Keratinocyte (primary cell): ENCODE data around the gene COQ10B. TPM values are rescaled to one million over a fixed set of nuclear protein-coding genes. Genes with fewer than 3 reads are reported as not detected.

ENCODE experiments used
- DNase-seq: peaks from one replicate; pipeline ENCODE4 v3.0.0-alpha.2; 2011; ENCODE audit warnings: low read depth, missing footprints, low spot score
- FAIRE-seq: peaks from 2 replicates; lab custom pipeline; 2011; peaks lifted over from hg19 to GRCh38; lab: Jason Lieb, UNC
- H2AFZ ChIP-seq: 2 replicates; pipeline ENCODE4 v1.6.0; 2012; ENCODE audit warnings: low read length, control low read depth, inconsistent platforms; ENCODE audit not compliant: control insufficient read depth
- H3K27ac ChIP-seq: 2 replicates; pipeline ENCODE4 v1.5.1; 2011; ENCODE audit warnings: low read length; ENCODE audit not compliant: control insufficient read depth, insufficient read depth
- H3K27me3 ChIP-seq: 3 replicates; pipeline ENCODE4 v1.6.0; 2011; ENCODE audit warnings: low read length; ENCODE audit not compliant: control insufficient read depth, insufficient read depth; ENCODE audit errors: extremely low read depth
- H3K36me3 ChIP-seq, 2 experiments: 2 replicates in 1 of 2; 3 replicates in 1 of 2; pipeline ENCODE4 v1.5.1; 2011; ENCODE audit warnings: low read length in 2 of 2, mild to moderate bottlenecking in 1 of 2; ENCODE audit not compliant: control insufficient read depth in 2 of 2, insufficient read depth in 2 of 2; ENCODE audit errors: extremely low read depth in 1 of 2
- H3K4me1 ChIP-seq: 3 replicates; pipeline ENCODE4 v1.5.1; 2011; ENCODE audit warnings: low read length; ENCODE audit not compliant: control insufficient read depth, insufficient read depth; ENCODE audit errors: extremely low read depth
- H3K4me2 ChIP-seq: 3 replicates; pipeline ENCODE4 v1.6.0; 2011; ENCODE audit warnings: low read depth, low read length; ENCODE audit not compliant: control insufficient read depth, insufficient read depth; ENCODE audit errors: extremely low read depth
- H3K4me3 ChIP-seq, 3 experiments: fragments of 200-600 bp in 1 of 3; sonication (generic) in 1 of 3; 2 replicates in 2 of 3; 3 replicates in 1 of 3; pipeline ENCODE4 v1.5.1; 2011 to 2016; ENCODE audit warnings: low read length in 3 of 3, mild to moderate bottlenecking in 3 of 3, control low read depth in 2 of 3, inconsistent platforms in 1 of 3, low read depth in 1 of 3, mixed read lengths in 1 of 3, mixed run types in 1 of 3, moderate library complexity in 1 of 3; ENCODE audit not compliant: control insufficient read depth in 2 of 3, insufficient read depth in 2 of 3; ENCODE audit errors: extremely low read depth in 1 of 3
- H3K79me2 ChIP-seq: 2 replicates; pipeline ENCODE4 v1.6.0; 2012; ENCODE audit warnings: low read length; ENCODE audit not compliant: control insufficient read depth, insufficient read depth
- H3K9ac ChIP-seq: 3 replicates; pipeline ENCODE4 v1.6.0; 2011; ENCODE audit warnings: low read length; ENCODE audit not compliant: control insufficient read depth, insufficient read depth; ENCODE audit errors: extremely low read depth
- H3K9me1 ChIP-seq: 3 replicates; pipeline ENCODE4 v1.6.0; 2011; ENCODE audit warnings: low read length; ENCODE audit not compliant: control insufficient read depth, insufficient read depth; ENCODE audit errors: extremely low read depth
- H3K9me3 ChIP-seq: 2 replicates; pipeline ENCODE4 v1.5.1; 2012; ENCODE audit warnings: low read depth, low read length; ENCODE audit not compliant: control insufficient read depth
- H4K20me1 ChIP-seq: 3 replicates; pipeline ENCODE4 v1.6.0; 2011; ENCODE audit warnings: low read length; ENCODE audit not compliant: control insufficient read depth, insufficient read depth; ENCODE audit errors: extremely low read depth
- EZH2 ChIP-seq: IDR thresholded peaks from one replicate; pipeline ENCODE4 v1.6.1; 2012; ENCODE audit warnings: inconsistent platforms, mild to moderate bottlenecking, low read length, moderate library complexity
- dilution Hi-C: fragments of 300-500 bp; cut with MboI; formaldehyde crosslinking; loops from one replicate; pipeline ENCODE4 v1.7.0; 2020; ENCODE audit warnings: low sequenced_read_pairs; ENCODE audit not compliant: extremely low pct_ligation_motif_present
- polyA minus RNA-seq, 3 experiments: library from RNA; depleted of rRNA, polyadenylated mRNA; stranded (reverse); fragments of >200 nt; gene quantifications; 1 replicate in 1 of 3; 2 replicates in 1 of 3; 3 replicates in 1 of 3; pipeline ENCODE4 v1.2.3, GENCODE V29; 2011
- polyA plus RNA-seq, 5 experiments: library from polyadenylated mRNA; depleted of rRNA in 3 of 5; stranded (reverse) in 3 of 5; stranded (forward) in 1 of 5; unstranded in 1 of 5; fragments of >200 nt; gene quantifications; 1 replicate in 1 of 5; 2 replicates in 3 of 5; 3 replicates in 1 of 5; pipeline versions ENCODE4 v1.2.1 to v1.2.3, GENCODE V29; 2011 to 2012; ENCODE audit warnings: missing spikeins in 2 of 5, low read depth in 1 of 5, low replicate concordance in 1 of 5
- TF ChIP-seq, protein P1 (sequence below), 3 experiments: IDR thresholded peaks in 1 of 3; conservative IDR thresholded peaks in 1 of 3; optimal IDR thresholded peaks in 1 of 3; 2 replicates in 2 of 3; 3 replicates in 1 of 3; pipeline versions ENCODE3 to v1.5.1; 2011; ENCODE audit warnings: low read length in 3 of 3, mild to moderate bottlenecking in 3 of 3, moderate library complexity in 2 of 3, control low read depth in 1 of 3, inconsistent platforms in 1 of 3; ENCODE audit not compliant: insufficient read depth in 2 of 3; ENCODE audit errors: extremely low read depth in 1 of 3

COQ10B gene
- polyA plus RNA-seq (5.2 to 8.8 TPM (median 5.8 TPM) in 3 replicates), polyA minus RNA-seq (1.5 to 6.3 TPM (median 3.3 TPM) in 3 replicates)
- polyA plus RNA-seq (2011; ENCODE audit: low read depth): 15.3 TPM
- 6.2 and 8.3 TPM in 2 replicates for polyA plus RNA-seq (2011; cell fraction: cytosol; rRNA removed)
- 7.0 and 8.3 TPM in 2 replicates for polyA plus RNA-seq (2011; cell fraction: nucleus; rRNA removed)
- polyA plus RNA-seq (2012; ENCODE audit: low replicate concordance): 18.5 and 31.2 TPM in 2 replicates
- polyA minus RNA-seq (2011; cell fraction: cytosol; rRNA and poly(A)+ RNA removed): 4.8 TPM
- 5.9 and 6.3 TPM in 2 replicates for polyA minus RNA-seq (2011; cell fraction: nucleus; rRNA and poly(A)+ RNA removed)

DNA sequence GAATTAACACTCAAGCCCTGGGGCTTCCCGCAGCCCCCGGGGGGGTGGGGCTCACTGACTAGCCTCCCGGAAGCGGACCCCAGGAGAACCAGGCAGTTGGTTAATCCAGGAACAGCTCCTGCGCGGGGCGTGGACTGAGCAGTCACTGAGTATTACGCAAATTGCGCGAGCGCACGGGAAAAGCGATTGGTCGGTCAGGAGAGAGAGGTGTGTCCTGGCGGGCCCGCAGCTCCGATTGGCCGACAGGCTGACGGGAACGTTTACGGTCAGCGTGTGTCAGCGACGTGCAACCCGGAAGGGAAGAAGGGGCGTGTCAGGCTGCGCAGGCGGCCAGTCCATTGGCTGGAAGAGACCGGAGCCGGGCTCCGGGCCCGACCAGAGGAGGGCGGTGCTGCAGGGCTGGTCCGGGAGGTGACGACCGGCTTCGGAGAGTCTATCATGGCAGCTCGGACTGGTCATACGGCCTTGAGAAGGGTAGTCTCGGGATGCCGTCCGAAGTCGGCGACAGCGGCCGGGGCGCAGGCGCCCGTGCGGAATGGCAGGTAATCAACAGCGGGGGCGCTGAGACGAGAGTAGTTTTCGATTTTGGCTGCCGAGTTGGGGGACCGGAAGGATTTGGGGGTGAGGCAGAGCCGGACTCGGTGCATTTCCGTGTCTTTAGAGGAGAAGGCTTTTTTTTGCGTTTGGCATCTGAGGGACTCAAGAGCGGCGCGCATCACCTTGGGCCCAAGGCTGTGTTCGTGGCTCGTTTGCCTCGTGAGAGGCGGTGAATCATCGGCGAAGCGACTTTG is at the start of gene COQ10B:
Gene COQ10B, plus strand, starts transcription at position 430 of the 791 bp plus-strand sequence. Its CDS starts 9 bp downstream, at position 439.
- Histone ChIP-seq H3K4me3 (peak within 1 kb of the TSS; percentile 84 to 97 (median 86)), H3K4me2 (peak within 1 kb of the TSS; percentile 80), H3K27me3 (no peaks in the 10 kb centered on the region), H3K27ac (peak within 1 kb of the TSS; percentile 100), H2AFZ (peak within 1 kb of the TSS; percentile 89), H3K9me1 (no peaks in the 10 kb centered on the region), H3K4me1 (peaks cover 9% of the 10 kb centered on the region), H3K79me2 (peaks cover 46% of the 10 kb centered on the region), H3K9me3 (no peaks in the 10 kb centered on the region), H3K36me3 (peaks cover 1 to 6% of the 10 kb centered on the region in 2 experiments), H4K20me1 (peaks cover 6% of the 10 kb centered on the region), H3K9ac (peak within 1 kb of the TSS; percentile 100)
- no peak for TF ChIP-seq EZH2
- TF ChIP-seq, protein P1, sequence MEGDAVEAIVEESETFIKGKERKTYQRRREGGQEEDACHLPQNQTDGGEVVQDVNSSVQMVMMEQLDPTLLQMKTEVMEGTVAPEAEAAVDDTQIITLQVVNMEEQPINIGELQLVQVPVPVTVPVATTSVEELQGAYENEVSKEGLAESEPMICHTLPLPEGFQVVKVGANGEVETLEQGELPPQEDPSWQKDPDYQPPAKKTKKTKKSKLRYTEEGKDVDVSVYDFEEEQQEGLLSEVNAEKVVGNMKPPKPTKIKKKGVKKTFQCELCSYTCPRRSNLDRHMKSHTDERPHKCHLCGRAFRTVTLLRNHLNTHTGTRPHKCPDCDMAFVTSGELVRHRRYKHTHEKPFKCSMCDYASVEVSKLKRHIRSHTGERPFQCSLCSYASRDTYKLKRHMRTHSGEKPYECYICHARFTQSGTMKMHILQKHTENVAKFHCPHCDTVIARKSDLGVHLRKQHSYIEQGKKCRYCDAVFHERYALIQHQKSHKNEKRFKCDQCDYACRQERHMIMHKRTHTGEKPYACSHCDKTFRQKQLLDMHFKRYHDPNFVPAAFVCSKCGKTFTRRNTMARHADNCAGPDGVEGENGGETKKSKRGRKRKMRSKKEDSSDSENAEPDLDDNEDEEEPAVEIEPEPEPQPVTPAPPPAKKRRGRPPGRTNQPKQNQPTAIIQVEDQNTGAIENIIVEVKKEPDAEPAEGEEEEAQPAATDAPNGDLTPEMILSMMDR (optimal IDR thresholded peaks at IDR 0.05 in 1 of 3, IDR thresholded peaks at IDR 0.05 in 1 of 3, conservative IDR thresholded peaks at IDR 0.05 in 1 of 3; ENCODE audit: extremely low read depth in 1 of 3, insufficient read depth in 2 of 3, low read length in 3 of 3): peak in 2 of 3 experiments; percentile 17 to 47
- DNase-seq: peak; percentile 94
- peak; percentile 56 for FAIRE-seq
- dilution Hi-C loops: no loop called here

DNA sequence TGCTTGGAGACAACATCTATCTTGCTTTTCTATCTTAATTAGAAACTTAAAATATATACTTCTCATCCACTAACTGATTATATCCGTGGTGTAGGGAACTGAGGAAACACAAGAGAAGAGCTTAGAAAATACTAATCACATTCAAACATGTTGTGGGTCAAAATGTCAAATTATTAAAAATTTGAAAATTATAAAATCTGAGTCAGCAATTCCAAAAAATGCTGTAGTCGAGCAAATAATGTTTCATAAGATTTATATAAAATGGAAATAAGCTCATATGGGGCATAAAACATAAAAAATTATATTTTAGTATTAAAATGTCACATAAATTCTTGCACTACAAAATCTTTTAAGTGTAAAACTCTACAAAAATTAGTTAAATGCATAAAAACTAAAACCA is 47.8 kb upstream of the COQ10B start:
- H3K4me3 ChIP-seq: no peak overlapping the region
- H3K36me3 ChIP-seq: peaks cover 15 to 33% of the 10 kb centered on the region in 2 experiments
- DNase-seq: no peak
- no peaks in the 10 kb centered on the region for H3K27me3 ChIP-seq
- no peaks in the 10 kb centered on the region for H3K9me3 ChIP-seq
- TF ChIP-seq, protein P1 (optimal IDR thresholded peaks at IDR 0.05 in 1 of 3, IDR thresholded peaks at IDR 0.05 in 1 of 3, conservative IDR thresholded peaks at IDR 0.05 in 1 of 3; ENCODE audit: extremely low read depth in 1 of 3, insufficient read depth in 2 of 3, low read length in 3 of 3): no peak
- TF ChIP-seq EZH2: no peak
- no peaks in the 10 kb centered on the region for H3K4me1 ChIP-seq
- no peaks in the 10 kb centered on the region for H3K79me2 ChIP-seq
- H3K27ac ChIP-seq: no peak overlapping the region
- H3K4me2 ChIP-seq: no peak overlapping the region
- no peak overlapping the region for H3K9ac ChIP-seq
- H3K9me1 ChIP-seq: no peaks in the 10 kb centered on the region
- no peaks in the 10 kb centered on the region for H4K20me1 ChIP-seq
- no peak for FAIRE-seq
- no peak overlapping the region for H2AFZ ChIP-seq
- dilution Hi-C loops: no loop called here
